HG02798 (cell line): ENCODE results near the gene KLF13.

Experiments used
- ATAC-seq: cut with Tn5 transposase; IDR thresholded peaks from one replicate; pipeline ENCODE4 v1.9.1; 2021; ENCODE audit warnings: mild to moderate bottlenecking; ENCODE audit not compliant: unreplicated experiment, poor library complexity

The KLF13 gene

DNA sequence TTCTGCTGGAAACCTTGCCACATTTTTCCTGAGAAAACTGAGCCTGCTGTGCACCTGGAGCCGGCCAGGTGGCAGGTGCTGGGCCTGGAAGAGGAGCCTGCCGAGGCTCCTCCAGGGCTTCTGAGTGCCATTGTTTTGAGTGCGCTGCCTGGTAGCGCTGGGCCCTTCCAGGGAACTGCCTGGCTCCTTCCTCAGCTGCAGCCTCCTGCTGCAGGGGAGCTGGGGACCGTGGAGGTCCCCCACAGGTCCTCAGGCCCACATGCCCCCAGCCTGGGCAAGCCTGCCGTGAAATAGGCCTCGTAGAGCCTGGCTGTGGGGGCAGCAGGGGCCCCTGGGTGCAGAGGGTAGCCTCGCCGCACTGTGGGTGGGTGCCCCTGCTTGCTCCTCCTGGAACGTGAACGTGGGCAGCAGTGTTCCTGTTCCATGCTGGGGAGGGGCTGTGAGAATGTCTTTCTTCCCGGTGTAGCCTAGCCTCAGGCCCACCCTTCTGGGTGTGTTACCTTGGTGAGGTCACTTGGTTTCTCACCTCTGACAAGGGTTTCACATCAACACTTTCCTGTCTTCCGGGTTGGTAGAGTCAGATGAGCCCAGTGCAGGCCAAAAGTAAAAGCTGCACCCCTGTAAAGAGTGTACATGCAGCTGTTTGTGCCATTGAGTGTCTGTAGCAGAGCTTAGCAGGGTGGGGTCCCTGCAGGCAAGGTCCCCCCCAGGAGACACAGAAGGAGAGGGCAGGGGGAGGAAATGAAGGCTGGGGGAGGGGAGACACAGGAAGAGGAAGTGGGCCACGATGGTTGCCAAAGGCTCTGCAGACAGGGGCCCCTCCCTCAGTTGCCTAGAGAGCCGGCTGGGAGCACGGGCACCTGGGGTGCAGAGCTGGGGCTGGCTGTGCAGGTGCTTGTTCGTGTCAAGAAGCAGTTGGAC is 34.5 kb downstream of the KLF13 start:
- peak; percentile 59 for ATAC-seq

GRCh38 chr15:31361764-31362515 is 35.3 kb downstream of the KLF13 start:
- no peak for ATAC-seq

DNA sequence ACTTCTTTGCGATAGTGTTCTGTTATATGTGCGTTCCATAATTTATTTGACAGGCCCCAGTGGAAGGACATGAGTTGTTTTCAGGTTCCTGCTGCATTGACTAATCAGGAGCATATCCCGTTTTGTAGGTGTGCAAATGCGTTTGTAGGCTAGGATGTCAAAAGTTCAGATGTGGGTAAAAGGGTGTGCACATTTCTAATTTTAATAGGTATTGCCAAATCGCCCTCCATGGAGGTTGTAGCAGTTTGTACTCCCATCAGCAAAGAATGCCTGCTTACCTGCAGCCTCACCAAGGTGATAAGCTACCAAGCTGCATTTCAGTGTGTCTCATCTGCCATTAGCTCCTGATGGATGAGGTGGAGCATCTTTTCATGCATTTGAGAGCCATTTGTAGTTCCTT is 36.3 kb downstream of the KLF13 start:
- no peak for ATAC-seq

GRCh38 chr15:31364301-31365031 is 37.8 kb downstream of the KLF13 start:
- no peak for ATAC-seq

GRCh38 chr15:31365032-31365654 is 38.5 kb downstream of the KLF13 start:
- ATAC-seq: no peak

- ATAC-seq: peak; percentile 53
Observed at GRCh38 chr15:31365655-31366127, 39.1 kb downstream of the KLF13 start.

GRCh38 chr15:31366169-31366734 is 39.6 kb downstream of the KLF13 start:
- no peak for ATAC-seq

GRCh38 chr15:31367021-31367729 is 40.5 kb downstream of the KLF13 start:
- no peak for ATAC-seq

DNA sequence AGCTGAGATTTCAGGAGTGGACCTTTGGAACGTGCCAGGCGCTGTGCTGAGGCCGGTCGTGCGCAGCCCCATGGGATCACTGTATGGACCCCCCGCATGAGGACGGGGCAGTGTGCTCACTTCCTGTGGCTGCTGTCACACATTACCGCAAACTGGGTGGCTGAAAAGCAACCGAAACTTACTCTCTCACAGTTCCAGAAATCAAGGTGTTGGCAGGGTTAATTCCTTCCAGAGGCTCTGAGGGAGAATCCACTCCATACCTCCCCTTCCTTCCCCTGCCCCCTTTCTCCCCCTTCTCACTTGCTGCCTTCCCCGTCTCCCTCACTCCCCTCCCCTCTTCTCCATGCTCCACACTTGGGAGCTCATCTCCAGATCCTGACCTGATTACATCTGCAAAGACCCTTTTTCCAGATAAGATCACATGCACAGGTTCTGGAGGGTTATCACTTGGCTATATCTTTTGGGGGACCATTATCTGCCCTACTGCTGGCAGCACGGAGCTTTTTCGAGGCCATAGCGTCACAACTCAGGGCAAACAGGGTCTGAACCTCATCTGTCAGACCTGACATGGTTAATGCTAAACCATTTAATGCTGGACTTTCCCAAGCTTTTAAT is 41.2 kb downstream of the KLF13 start:
- peak; percentile 53 for ATAC-seq

- no peak for ATAC-seq
Observed at GRCh38 chr15:31369727-31370126, 43.1 kb downstream of the KLF13 start.

- ATAC-seq: no peak
Observed at GRCh38 chr15:31371520-31372240, 45.0 kb downstream of the KLF13 start.

DNA sequence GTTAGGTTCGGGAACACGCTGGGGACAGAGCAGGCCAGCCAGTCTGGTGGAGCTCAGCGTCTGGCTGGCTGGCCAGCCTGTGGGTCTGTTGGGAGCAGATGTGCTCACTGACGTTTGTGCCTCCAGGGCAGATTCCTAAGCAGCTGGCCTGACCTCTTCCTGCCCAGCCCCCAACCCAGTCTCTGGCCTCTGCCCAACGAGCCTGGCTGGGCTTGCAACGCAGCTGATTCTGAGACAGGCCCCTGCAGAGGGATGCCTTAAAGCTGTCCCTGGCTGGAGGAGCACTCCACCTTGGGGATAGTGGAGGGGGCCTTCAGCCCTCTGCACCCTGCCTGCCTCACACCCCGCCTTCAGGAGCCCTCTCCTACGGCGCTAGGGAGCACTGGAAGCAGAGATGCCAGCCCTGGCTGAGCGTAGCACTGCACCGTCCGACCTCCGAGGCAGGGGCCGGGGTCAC is 46.0 kb downstream of the KLF13 start:
- no peak for ATAC-seq

- ATAC-seq: no peak
Observed at GRCh38 chr15:31373096-31373865, 46.6 kb downstream of the KLF13 start.

- no peak for ATAC-seq
Observed at GRCh38 chr15:31373970-31374369, 47.3 kb downstream of the KLF13 start.

GRCh38 chr15:31374489-31374888 is 47.9 kb downstream of the KLF13 start:
- no peak for ATAC-seq

DNA sequence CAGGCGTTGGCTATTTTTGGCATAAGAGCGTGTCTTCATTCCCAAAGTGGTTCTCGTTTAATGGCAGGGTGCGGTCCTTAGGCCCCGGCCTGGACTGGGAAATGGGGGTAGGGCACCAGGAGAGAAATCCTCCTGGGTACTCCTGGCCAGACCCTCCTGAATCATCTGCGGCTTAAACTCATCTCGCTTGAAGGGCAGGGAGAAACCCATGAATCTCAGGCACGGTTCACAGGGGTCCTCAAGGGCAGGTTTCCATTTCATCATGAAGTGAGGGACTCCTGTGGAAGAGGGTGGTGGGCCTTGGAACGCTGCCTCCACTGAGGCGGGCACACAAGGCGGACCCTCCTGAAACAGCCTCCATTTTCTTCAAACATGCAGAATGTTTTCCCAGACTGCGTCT is 48.4 kb downstream of the KLF13 start:
- ATAC-seq: no peak

DNA sequence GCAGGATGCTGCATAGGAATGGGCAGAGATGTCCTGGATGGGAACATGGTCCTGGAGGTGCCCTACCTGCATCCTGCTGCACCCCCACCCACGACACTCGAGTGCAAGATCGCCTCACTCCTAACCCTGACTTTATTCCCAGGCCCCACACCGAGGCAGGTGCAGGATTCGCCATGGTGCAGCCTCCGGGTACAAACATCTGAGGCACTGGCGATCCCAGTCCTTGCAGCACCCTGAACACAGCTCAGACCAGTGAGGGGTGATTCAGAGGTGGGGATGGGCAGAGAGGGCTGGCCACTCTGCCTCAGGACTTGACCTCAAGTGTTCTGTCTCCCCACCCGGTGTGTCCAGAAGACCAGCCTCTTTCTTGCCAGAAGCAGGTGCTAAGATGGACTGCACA is 49.1 kb downstream of the KLF13 start:
- no peak for ATAC-seq
